Lower leg skin (tissue), 4 donors: ENCODE measurements around the gene SRGAP1. TPM values are rescaled to one million over a fixed set of nuclear protein-coding genes. Genes with fewer than 3 reads are reported as not detected.

ENCODE experiments used
- DNase-seq, 2 donors: peaks; one replicate each; pipeline ENCODE4 v3.0.0-alpha.2; 2019; ENCODE audit warnings: low spot score in 2 of 2
- H3K4me3 ChIP-seq: fragments of 200-600 bp; sonication (generic); 2 replicates; pipeline ENCODE4 v1.5.1; 2017; ENCODE audit warnings: mild to moderate bottlenecking, low read depth; ENCODE audit not compliant: poor library complexity, severe bottlenecking
- CTCF ChIP-seq, 3 donors: fragments of 450-650 bp; IDR thresholded peaks; one replicate each; pipeline ENCODE4 v1.5.1; 2016; ENCODE audit warnings: antibody characterized with exemption in 3 of 3, mild to moderate bottlenecking in 3 of 3, moderate library complexity in 2 of 3
- POLR2A ChIP-seq, 2 donors: fragments of 450-650 bp; IDR thresholded peaks; one replicate each; pipeline ENCODE4 v1.6.1; 2016 to 2017; ENCODE audit warnings: antibody characterized with exemption in 2 of 2, mild to moderate bottlenecking in 1 of 2, moderate library complexity in 1 of 2
- WGBS, 2 donors: methylation state at CpG; one replicate each; pipeline ENCODE4 v1.1.5; 2018; 5-methylcytosine and 5-hydroxymethylcytosine counted together
- intact Hi-C: fragments of 100-400 bp; cut with DNase I; formaldehyde crosslinking; loops from one replicate; pipeline ENCODE4 v1.15.0; 2023; ENCODE audit warnings: low total_unique reads
- total RNA-seq, 4 donors: library from RNA; depleted of rRNA; stranded (reverse); fragments of >200 nt; gene quantifications; one replicate each; pipeline ENCODE4 v1.1.0, GENCODE V29; 2016

SRGAP1 gene
- total RNA-seq, 4 donors from 2014 or later, result 1.3 to 6.0 (median 1.7) TPM

GRCh38 chr12:63997198-63997597, 152.7 kb downstream of the SRGAP1 start:
- no peak overlapping the region for H3K4me3 ChIP-seq
- intact Hi-C loops, result no loop called here
- no peak for DNase-seq
- WGBS, 2 donors, result 84 to 92% methylated on average over 1 of the region's 1 CpG
- TF ChIP-seq POLR2A (IDR thresholded peaks at IDR 0.05) (no peak), CTCF (IDR thresholded peaks at IDR 0.05) (no peak)

- no peak for DNase-seq
- intact Hi-C loops, result no loop called here
- no peak overlapping the region for H3K4me3 ChIP-seq
- no peak for TF ChIP-seq POLR2A (IDR thresholded peaks at IDR 0.05)
- no peak for TF ChIP-seq CTCF (IDR thresholded peaks at IDR 0.05)
These were observed 154.1 kb downstream of the SRGAP1 start for GRCh38 chr12:63998584-63998983.

GRCh38 chr12:63999853-64000252, 155.4 kb downstream of the SRGAP1 start:
- DNase-seq, result no peak
- TF ChIP-seq POLR2A (IDR thresholded peaks at IDR 0.05) (no peak), CTCF (IDR thresholded peaks at IDR 0.05) (no peak)
- no peak overlapping the region for H3K4me3 ChIP-seq
- 95 to 97% methylated on average over 3 of the region's 3 CpGs for WGBS, 2 donors
- intact Hi-C loops, result no loop called here

- TF ChIP-seq POLR2A (IDR thresholded peaks at IDR 0.05) (no peak), CTCF (IDR thresholded peaks at IDR 0.05) (no peak)
- intact Hi-C loops, result no loop called here
- DNase-seq, result peak in 1 of 2 donors; percentile 33
- no peak overlapping the region for H3K4me3 ChIP-seq
These were observed 156.9 kb downstream of the SRGAP1 start for GRCh38 chr12:64001439-64001838.

GRCh38 chr12:64004641-64005040, 160.1 kb downstream of the SRGAP1 start:
- no peak for DNase-seq
- intact Hi-C loops, result no loop called here
- no peak for TF ChIP-seq POLR2A (IDR thresholded peaks at IDR 0.05)
- TF ChIP-seq CTCF (IDR thresholded peaks at IDR 0.05), result no peak
- no peak overlapping the region for H3K4me3 ChIP-seq
- 98 to 100% methylated on average over 3 of the region's 3 CpGs for WGBS, 2 donors

GRCh38 chr12:64006211-64006825, 161.8 kb downstream of the SRGAP1 start:
- intact Hi-C loops, result no loop called here

More at GRCh38 chr12:64006211-64006825, 161.8 kb downstream of the SRGAP1 start:
- no peak for TF ChIP-seq CTCF (IDR thresholded peaks at IDR 0.05)
- TF ChIP-seq POLR2A (IDR thresholded peaks at IDR 0.05), result no peak
- H3K4me3 ChIP-seq, result no peak overlapping the region
- WGBS, 2 donors, result 80 to 91% methylated on average over 2 of the region's 2 CpGs
- DNase-seq, result no peak
